ENCODE measurements around the gene TTC22. TPM values are rescaled to one million over a fixed set of nuclear protein-coding genes. Genes with fewer than 3 reads are reported as not detected.
A peak's percentile ranks its signal among the peaks of the same experiment; 100 is the strongest.

Gene TTC22
- polyA plus RNA-seq, 3 donors: 0.04 TPM; not detected in 2

- peaks cover 65 to 95% of the 10 kb centered on the region in 2 donors for H3K36me3 Mint-ChIP-seq
- H3K9me3 ChIP-seq (replicated peaks in 1 of 2; ENCODE audit: control insufficient read depth in 1 of 2, insufficient read depth in 1 of 2, low read length in 2 of 2): no peaks in the 10 kb centered on the region
- H3K27ac Mint-ChIP-seq: peak overlapping the region in 2 of 7 donors; percentile 3 to 48
- H3K9ac ChIP-seq (ENCODE audit: insufficient read depth, low read length, poor library complexity, severe bottlenecking): no peak overlapping the region
- no peak overlapping the region for H3K4me3 ChIP-seq (replicated peaks in 1 of 3; ENCODE audit: low read depth in 2 of 3, low read length in 3 of 3)
- no peaks in the 10 kb centered on the region for H3K4me1 ChIP-seq (ENCODE audit: control insufficient read depth in 1 of 2, insufficient read depth in 2 of 2, low read length in 2 of 2)
- no peak overlapping the region for H3K27ac ChIP-seq (ENCODE audit: low read depth in 1 of 2, low read length in 2 of 2)
- H2AFZ ChIP-seq (ENCODE audit: insufficient read depth, low read depth, low read length, poor library complexity, severe bottlenecking): no peak overlapping the region
- H3K9me3 Mint-ChIP-seq: no peaks in the 10 kb centered on the region
- H3K4me3 Mint-ChIP-seq: no peak overlapping the region
- no peaks in the 10 kb centered on the region for H3K27me3 ChIP-seq (ENCODE audit: control insufficient read depth in 2 of 2, insufficient read depth in 2 of 2, low read length in 2 of 2)
- peaks cover 88 to 97% of the 10 kb centered on the region in 2 donors for H3K36me3 ChIP-seq (replicated peaks in 1 of 2; ENCODE audit: control insufficient read depth in 1 of 2, insufficient read depth in 2 of 2, low read length in 2 of 2)
- no peaks in the 10 kb centered on the region for H3K79me2 ChIP-seq (ENCODE audit: insufficient read depth, low read length)
- WGBS (ENCODE audit: insufficient coverage): 97% methylated on average over 5 of the region's 5 CpGs
- TF ChIP-seq CTCF (IDR thresholded peaks at IDR 0.05): no peak
- no peak overlapping the region for H3K4me2 ChIP-seq (replicated peaks; ENCODE audit: extremely low read depth, low read length, poor library complexity, severe bottlenecking)
- DNase-seq: no peak
- intact Hi-C loops (cut with micrococcal nuclease): no loop called here
- no peaks in the 10 kb centered on the region for H3K4me1 Mint-ChIP-seq
- H3K27me3 Mint-ChIP-seq (ENCODE audit: low read depth in 3 of 3): no peaks in the 10 kb centered on the region
- H4K20me1 ChIP-seq (ENCODE audit: insufficient read depth, low read length): no peaks in the 10 kb centered on the region
These were observed 64.4 kb downstream of the TTC22 start for GRCh38 chr1:54736685-54737084.

Other genes starting within 250 kb of the TTC22 start
- gene FAM151A, start 177.8 kb downstream of the TTC22 start, polyA plus RNA-seq: not detected
- 1 to 10 TPM in 1 of 3 donors, not detected in 2; 1.1 TPM for gene MROH7, start 159.5 kb downstream of the TTC22 start, polyA plus RNA-seq
- gene TTC4, start 85.5 kb downstream of the TTC22 start, polyA plus RNA-seq: 10 to 100 TPM in 2 of 3 donors, 1 to 10 TPM in 1; 9.2 to 13.3 (median 12.4) TPM
- gene PARS2, start 36.8 kb downstream of the TTC22 start, polyA plus RNA-seq: 1 to 10 TPM in 1 of 3 donors, under 1 TPM in 2; 0.73 to 1.2 (median 0.92) TPM
- gene DHCR24, start 85.9 kb upstream of the TTC22 start, polyA plus RNA-seq: 1 to 10 TPM in 2 of 3 donors, under 1 TPM in 1; 0.48 to 3.5 (median 3.0) TPM
- gene TMEM61, start 179.3 kb upstream of the TTC22 start, polyA plus RNA-seq: not detected
- not detected for gene BSND, start 197.6 kb upstream of the TTC22 start, polyA plus RNA-seq
- not detected for gene PCSK9, start 238.2 kb upstream of the TTC22 start, polyA plus RNA-seq